Embryonic facial prominence (tissue), 1 donor: ENCODE data around the gene BMPR1B.

Experiments
- DNase-seq: peaks from one replicate; pipeline ENCODE4 v3.0.0-alpha.2; 2016; ENCODE audit errors: extremely low spot score

Gene BMPR1B

GRCh38 chr4:95183656-95184408 is 426.1 kb downstream of the BMPR1B start:
- DNase-seq, result no peak

GRCh38 chr4:95186666-95187065 is 428.9 kb downstream of the BMPR1B start:
- no peak for DNase-seq

GRCh38 chr4:95188701-95189370 is 431.1 kb downstream of the BMPR1B start:
- DNase-seq, result no peak

- no peak for DNase-seq
Measured at GRCh38 chr4:95190751-95191436, 433.1 kb downstream of the BMPR1B start.

- DNase-seq, result no peak
Measured at GRCh38 chr4:95191537-95191936, 433.8 kb downstream of the BMPR1B start.

GRCh38 chr4:95193391-95194224 is 435.9 kb downstream of the BMPR1B start:
- DNase-seq, result no peak

GRCh38 chr4:95197353-95197752 is 439.6 kb downstream of the BMPR1B start:
- no peak for DNase-seq

GRCh38 chr4:95198961-95199360 is 441.2 kb downstream of the BMPR1B start:
- DNase-seq, result no peak

GRCh38 chr4:95204267-95204844 is 446.6 kb downstream of the BMPR1B start:
- no peak for DNase-seq

GRCh38 chr4:95204873-95205272 is 447.1 kb downstream of the BMPR1B start:
- no peak for DNase-seq
